ENCODE measurements around the gene TRIM3.

TRIM3 gene

DNA sequence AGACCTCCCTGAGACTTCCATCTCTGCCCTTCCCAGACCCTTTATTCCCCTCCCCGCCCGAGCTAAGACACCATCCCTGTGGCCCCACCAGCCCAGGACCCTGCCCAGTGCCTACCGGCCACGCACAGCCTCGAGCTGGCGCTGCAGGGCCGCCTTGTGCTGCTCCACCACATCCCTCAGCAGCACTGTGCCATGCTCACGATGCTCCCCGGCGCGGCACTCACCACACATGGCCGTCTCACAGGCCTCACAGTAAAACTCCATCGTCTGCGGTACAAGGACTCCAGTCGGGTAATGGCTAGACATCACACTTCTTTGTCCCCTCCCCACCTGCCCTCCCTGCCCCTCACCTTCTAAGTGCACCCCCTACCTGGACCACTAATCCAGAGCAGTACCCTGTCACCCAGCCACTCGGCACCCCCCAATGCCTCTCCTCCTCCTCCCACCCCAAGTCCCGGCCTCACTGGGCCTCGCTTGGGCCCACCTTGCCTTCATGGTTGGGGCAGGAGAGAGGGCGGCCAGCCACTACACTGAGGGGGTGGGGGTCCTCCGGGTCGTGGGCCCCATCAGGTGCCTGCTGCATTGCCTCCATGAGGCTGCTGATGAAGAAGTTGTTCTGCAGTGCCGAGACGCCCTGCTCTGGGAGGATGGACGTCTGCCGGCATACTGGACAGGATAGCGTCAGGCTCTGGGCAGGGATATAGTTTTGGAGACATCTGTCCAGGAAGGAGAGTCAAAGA lies 16.0 kb downstream of the TRIM3 start:
- ATAC-seq, result no peak
- TF ChIP-seq ZFP30 (CRISPR knock-in tag; IDR thresholded peaks at IDR 0.05) (no peak), TCF4 (CRISPR knock-in tag; IDR thresholded peaks at IDR 0.05; ENCODE audit: borderline replicate concordance) (no peak), ZNF70 (CRISPR knock-in tag; IDR thresholded peaks at IDR 0.05) (no peak), BACH2 (CRISPR knock-in tag; IDR thresholded peaks at IDR 0.05; ENCODE audit: borderline replicate concordance) (no peak)
- TF ChIP-seq, protein P1, sequence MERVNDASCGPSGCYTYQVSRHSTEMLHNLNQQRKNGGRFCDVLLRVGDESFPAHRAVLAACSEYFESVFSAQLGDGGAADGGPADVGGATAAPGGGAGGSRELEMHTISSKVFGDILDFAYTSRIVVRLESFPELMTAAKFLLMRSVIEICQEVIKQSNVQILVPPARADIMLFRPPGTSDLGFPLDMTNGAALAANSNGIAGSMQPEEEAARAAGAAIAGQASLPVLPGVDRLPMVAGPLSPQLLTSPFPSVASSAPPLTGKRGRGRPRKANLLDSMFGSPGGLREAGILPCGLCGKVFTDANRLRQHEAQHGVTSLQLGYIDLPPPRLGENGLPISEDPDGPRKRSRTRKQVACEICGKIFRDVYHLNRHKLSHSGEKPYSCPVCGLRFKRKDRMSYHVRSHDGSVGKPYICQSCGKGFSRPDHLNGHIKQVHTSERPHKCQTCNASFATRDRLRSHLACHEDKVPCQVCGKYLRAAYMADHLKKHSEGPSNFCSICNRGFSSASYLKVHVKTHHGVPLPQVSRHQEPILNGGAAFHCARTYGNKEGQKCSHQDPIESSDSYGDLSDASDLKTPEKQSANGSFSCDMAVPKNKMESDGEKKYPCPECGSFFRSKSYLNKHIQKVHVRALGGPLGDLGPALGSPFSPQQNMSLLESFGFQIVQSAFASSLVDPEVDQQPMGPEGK (CRISPR knock-in tag; IDR thresholded peaks at IDR 0.05; ENCODE audit: borderline replicate concordance), result no peak
- TF ChIP-seq, protein P2, sequence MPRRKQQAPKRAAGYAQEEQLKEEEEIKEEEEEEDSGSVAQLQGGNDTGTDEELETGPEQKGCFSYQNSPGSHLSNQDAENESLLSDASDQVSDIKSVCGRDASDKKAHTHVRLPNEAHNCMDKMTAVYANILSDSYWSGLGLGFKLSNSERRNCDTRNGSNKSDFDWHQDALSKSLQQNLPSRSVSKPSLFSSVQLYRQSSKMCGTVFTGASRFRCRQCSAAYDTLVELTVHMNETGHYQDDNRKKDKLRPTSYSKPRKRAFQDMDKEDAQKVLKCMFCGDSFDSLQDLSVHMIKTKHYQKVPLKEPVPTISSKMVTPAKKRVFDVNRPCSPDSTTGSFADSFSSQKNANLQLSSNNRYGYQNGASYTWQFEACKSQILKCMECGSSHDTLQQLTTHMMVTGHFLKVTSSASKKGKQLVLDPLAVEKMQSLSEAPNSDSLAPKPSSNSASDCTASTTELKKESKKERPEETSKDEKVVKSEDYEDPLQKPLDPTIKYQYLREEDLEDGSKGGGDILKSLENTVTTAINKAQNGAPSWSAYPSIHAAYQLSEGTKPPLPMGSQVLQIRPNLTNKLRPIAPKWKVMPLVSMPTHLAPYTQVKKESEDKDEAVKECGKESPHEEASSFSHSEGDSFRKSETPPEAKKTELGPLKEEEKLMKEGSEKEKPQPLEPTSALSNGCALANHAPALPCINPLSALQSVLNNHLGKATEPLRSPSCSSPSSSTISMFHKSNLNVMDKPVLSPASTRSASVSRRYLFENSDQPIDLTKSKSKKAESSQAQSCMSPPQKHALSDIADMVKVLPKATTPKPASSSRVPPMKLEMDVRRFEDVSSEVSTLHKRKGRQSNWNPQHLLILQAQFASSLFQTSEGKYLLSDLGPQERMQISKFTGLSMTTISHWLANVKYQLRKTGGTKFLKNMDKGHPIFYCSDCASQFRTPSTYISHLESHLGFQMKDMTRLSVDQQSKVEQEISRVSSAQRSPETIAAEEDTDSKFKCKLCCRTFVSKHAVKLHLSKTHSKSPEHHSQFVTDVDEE (CRISPR knock-in tag; IDR thresholded peaks at IDR 0.05), result no peak

DNA sequence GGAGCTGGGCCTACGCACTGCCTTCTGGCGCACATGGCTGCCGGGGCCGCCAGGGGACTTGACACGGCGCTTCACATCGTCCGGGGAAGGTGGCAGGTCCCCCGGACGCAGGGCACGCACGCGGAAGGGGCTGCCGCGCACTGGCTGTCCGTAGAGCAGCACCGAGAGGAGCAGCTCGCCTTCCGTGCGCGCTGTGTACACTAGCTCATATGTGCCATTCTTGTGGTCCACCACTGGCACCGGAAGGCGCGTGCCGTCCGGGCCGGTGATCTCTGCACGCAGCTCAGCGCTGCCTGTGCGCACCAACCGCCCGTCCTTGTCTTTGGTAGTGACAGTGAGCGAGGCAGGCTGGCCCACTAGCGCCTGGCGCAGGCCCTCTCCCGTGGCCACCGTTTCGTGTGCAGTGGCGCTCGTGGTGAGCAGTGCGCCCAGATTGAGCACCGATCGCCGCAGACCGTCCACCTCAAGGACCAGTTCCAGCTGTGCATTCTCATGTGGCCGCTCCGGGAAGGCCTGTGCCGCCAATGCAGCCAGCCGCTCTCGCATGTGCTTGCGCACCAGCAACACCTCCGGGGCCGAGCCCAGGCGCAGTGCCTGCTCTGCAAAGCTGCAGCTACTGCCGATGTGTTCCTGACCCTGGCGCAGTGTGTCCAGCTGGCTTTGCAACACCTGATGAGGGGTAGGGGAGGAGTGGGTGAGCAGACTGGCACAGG lies 17.2 kb downstream of the TRIM3 start:
- no peak for ATAC-seq
- no peak for TF ChIP-seq ARNTL (CRISPR knock-in tag; IDR thresholded peaks at IDR 0.05; ENCODE audit: borderline replicate concordance, low read depth)

DNA sequence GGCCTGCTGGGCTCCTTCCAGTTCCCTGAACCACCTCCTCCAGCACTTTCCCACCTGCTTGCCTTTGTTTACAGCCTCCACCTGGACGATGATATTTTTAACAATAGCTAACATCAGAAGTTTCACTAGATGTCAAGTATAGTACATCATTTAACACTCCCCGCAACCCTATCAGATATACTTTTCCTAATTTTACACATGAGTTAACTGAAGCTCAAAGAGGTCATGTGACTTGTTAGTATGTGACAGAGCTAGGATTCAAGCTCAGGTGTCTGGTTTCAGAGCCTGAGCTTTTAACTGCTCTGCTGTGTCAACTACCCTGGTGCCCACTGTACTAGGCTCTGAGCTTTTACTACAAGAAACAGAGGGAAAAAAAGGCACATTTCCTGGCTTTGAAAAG lies 18.7 kb downstream of the TRIM3 start:
- ATAC-seq, result no peak
- TF ChIP-seq OSR1 (CRISPR knock-in tag; IDR thresholded peaks at IDR 0.05) (no peak), ESRRG (CRISPR knock-in tag; IDR thresholded peaks at IDR 0.05) (no peak), SNAI2 (CRISPR knock-in tag; IDR thresholded peaks at IDR 0.05) (no peak), ZC3H10 (CRISPR knock-in tag; IDR thresholded peaks at IDR 0.05) (no peak), ZNF70 (CRISPR knock-in tag; IDR thresholded peaks at IDR 0.05) (no peak), ZFP30 (CRISPR knock-in tag; IDR thresholded peaks at IDR 0.05) (no peak), CSDC2 (CRISPR knock-in tag; IDR thresholded peaks at IDR 0.05) (no peak), ISL1 (CRISPR knock-in tag; IDR thresholded peaks at IDR 0.05) (no peak)

DNA sequence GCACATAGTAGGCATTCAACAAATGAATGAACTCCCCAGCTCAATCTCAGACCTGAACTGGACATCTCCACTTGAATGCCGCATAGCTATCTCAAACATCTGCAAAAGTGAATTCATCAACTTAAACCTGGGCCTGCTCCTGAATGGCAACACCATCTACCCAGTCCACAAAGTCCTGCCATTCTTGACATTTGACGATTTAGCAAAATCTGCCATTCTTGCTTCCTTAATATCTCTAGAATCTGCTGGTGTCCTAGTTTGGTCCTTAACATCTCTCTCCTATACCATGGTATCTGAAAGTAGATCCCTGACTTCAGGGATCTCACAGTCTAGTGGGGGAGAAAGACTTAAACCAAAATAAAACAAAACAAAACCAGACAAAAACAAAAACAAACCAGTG lies 20.6 kb downstream of the TRIM3 start:
- TF ChIP-seq ZFP30 (CRISPR knock-in tag; IDR thresholded peaks at IDR 0.05) (no peak), ZFP3 (CRISPR knock-in tag; IDR thresholded peaks at IDR 0.05) (no peak), ZC3H10 (CRISPR knock-in tag; IDR thresholded peaks at IDR 0.05) (no peak), ZNF8 (CRISPR knock-in tag; IDR thresholded peaks at IDR 0.05) (no peak), GLIS3 (CRISPR knock-in tag; IDR thresholded peaks at IDR 0.05) (no peak), OSR1 (CRISPR knock-in tag; IDR thresholded peaks at IDR 0.05) (no peak), TOX (CRISPR knock-in tag; IDR thresholded peaks at IDR 0.05; ENCODE audit: borderline replicate concordance) (no peak), CSDC2 (CRISPR knock-in tag; IDR thresholded peaks at IDR 0.05) (no peak)
- TF ChIP-seq, protein P3, sequence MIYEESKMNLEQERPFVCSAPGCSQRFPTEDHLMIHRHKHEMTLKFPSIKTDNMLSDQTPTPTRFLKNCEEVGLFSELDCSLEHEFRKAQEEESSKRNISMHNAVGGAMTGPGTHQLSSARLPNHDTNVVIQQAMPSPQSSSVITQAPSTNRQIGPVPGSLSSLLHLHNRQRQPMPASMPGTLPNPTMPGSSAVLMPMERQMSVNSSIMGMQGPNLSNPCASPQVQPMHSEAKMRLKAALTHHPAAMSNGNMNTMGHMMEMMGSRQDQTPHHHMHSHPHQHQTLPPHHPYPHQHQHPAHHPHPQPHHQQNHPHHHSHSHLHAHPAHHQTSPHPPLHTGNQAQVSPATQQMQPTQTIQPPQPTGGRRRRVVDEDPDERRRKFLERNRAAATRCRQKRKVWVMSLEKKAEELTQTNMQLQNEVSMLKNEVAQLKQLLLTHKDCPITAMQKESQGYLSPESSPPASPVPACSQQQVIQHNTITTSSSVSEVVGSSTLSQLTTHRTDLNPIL (CRISPR knock-in tag; IDR thresholded peaks at IDR 0.05; ENCODE audit: low read depth), result no peak
- ATAC-seq, result no peak

DNA sequence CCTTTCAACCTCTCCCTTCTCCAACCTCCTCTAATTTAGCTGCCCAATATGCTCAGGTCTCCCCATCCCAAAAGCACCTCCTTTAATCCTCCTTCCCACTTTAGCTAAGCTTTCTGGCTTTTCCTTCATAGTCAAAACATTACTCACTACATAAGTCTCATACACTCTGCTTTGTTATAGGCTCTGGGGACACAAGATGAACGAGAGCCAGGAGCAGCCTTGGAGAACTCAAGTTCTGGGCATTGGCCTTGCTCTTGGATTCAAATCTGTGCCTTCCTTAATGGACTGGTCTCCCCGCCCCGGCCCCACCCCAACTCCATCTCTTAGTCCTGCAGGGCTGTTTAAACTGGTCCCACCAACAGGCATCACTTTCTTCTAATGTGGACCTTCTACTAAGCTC lies 21.5 kb downstream of the TRIM3 start:
- no peak for ATAC-seq
- TF ChIP-seq ZC3H10 (CRISPR knock-in tag; IDR thresholded peaks at IDR 0.05) (no peak), ESRRG (CRISPR knock-in tag; IDR thresholded peaks at IDR 0.05) (no peak), ISL1 (CRISPR knock-in tag; IDR thresholded peaks at IDR 0.05) (no peak), SNAI2 (CRISPR knock-in tag; IDR thresholded peaks at IDR 0.05) (no peak), ARNTL (CRISPR knock-in tag; IDR thresholded peaks at IDR 0.05; ENCODE audit: borderline replicate concordance, low read depth) (no peak), CSDC2 (CRISPR knock-in tag; IDR thresholded peaks at IDR 0.05) (no peak), TOX (CRISPR knock-in tag; IDR thresholded peaks at IDR 0.05; ENCODE audit: borderline replicate concordance) (no peak), ZFP30 (CRISPR knock-in tag; IDR thresholded peaks at IDR 0.05) (no peak), ZNF565 (CRISPR knock-in tag; conservative IDR thresholded peaks at IDR 0.05; ENCODE audit: low read depth) (no peak), ZNF70 (CRISPR knock-in tag; IDR thresholded peaks at IDR 0.05) (no peak)
- TF ChIP-seq, protein P2 (CRISPR knock-in tag; IDR thresholded peaks at IDR 0.05), result no peak
- TF ChIP-seq, protein P4, sequence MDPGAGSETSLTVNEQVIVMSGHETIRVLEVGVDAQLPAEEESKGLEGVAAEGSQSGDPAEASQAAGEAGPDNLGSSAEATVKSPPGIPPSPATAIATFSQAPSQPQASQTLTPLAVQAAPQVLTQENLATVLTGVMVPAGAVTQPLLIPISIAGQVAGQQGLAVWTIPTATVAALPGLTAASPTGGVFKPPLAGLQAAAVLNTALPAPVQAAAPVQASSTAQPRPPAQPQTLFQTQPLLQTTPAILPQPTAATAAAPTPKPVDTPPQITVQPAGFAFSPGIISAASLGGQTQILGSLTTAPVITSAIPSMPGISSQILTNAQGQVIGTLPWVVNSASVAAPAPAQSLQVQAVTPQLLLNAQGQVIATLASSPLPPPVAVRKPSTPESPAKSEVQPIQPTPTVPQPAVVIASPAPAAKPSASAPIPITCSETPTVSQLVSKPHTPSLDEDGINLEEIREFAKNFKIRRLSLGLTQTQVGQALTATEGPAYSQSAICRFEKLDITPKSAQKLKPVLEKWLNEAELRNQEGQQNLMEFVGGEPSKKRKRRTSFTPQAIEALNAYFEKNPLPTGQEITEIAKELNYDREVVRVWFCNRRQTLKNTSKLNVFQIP (CRISPR knock-in tag; IDR thresholded peaks at IDR 0.05; ENCODE audit: borderline replicate concordance, low read depth), result no peak
- TF ChIP-seq, protein P3 (CRISPR knock-in tag; IDR thresholded peaks at IDR 0.05; ENCODE audit: low read depth), result no peak

Data from SK-N-SH treated with all-trans-retinoic acid at 6 μM for 48 hours (cell line).